Endothelial cell of umbilical vein (primary cell): ENCODE results near the gene RABL3. TPM values are rescaled to one million over a fixed set of nuclear protein-coding genes. Genes with fewer than 3 reads are reported as not detected.

Experiments
- BruUV-seq: library from RNA; stranded (reverse); fragments of 400-500 nt; replicated peaks from 2 replicates; lab custom pipeline; 2021; lab: Mats Ljungman, UMichigan
- CTCF ChIA-PET: fragments of 300-600, 350-600 bp; sonication (Branson Sonifier 250); formaldehyde crosslinking; loops from one replicate; lab custom pipeline; 2021; ENCODE audit warnings: antibody characterized with exemption, inconsistent platforms; lab: Charles Lee
- POLR2A ChIA-PET: fragments of 300-600, 350-600 bp; sonication (Branson Sonifier 250); formaldehyde crosslinking; loops from one replicate; lab custom pipeline; 2021; ENCODE audit warnings: antibody characterized with exemption, inconsistent platforms; lab: Charles Lee
- DNase-seq: peaks from one replicate; pipeline ENCODE4 v3.0.0-alpha.2; 2011; ENCODE audit warnings: low read depth, low spot score
- FAIRE-seq: peaks from 2 replicates; lab custom pipeline; 2011; peaks lifted over from hg19 to GRCh38; lab: Jason Lieb, UNC
- H2AFZ ChIP-seq: 2 replicates; pipeline ENCODE4 v1.6.0; 2012; ENCODE audit warnings: low read depth, low read length, control low read depth, inconsistent platforms
- H3K27ac ChIP-seq: 2 replicates; pipeline ENCODE4 v1.5.1; 2011; ENCODE audit warnings: low read depth, mild to moderate bottlenecking, control low read depth, low read length, moderate library complexity; ENCODE audit not compliant: insufficient read depth
- H3K27me3 ChIP-seq, 2 experiments: 2 replicates each; pipeline versions ENCODE4 v1.6.0 to v1.6.1; 2011; ENCODE audit warnings: low read length in 2 of 2, mixed read lengths in 1 of 2; ENCODE audit not compliant: control insufficient read depth in 2 of 2, insufficient read depth in 2 of 2
- H3K36me3 ChIP-seq, 2 experiments: 2 replicates in 1 of 2; 3 replicates in 1 of 2; pipeline ENCODE4 v1.5.1; 2011; ENCODE audit warnings: low read length in 2 of 2, mild to moderate bottlenecking in 1 of 2, moderate library complexity in 1 of 2; ENCODE audit not compliant: control insufficient read depth in 2 of 2, insufficient read depth in 2 of 2; ENCODE audit errors: extremely low read depth in 1 of 2
- H3K4me1 ChIP-seq: 3 replicates; pipeline ENCODE4 v1.5.1; 2011; ENCODE audit warnings: mild to moderate bottlenecking, low read length; ENCODE audit not compliant: control insufficient read depth, insufficient read depth; ENCODE audit errors: extremely low read depth
- H3K4me2 ChIP-seq: 2 replicates; pipeline ENCODE4 v1.6.1; 2011; ENCODE audit warnings: low read length, control low read depth, mixed read lengths; ENCODE audit not compliant: insufficient read depth
- H3K4me3 ChIP-seq, 3 experiments: fragments of 200-600 bp in 1 of 3; sonication (generic), shearing (Covaris generic) in 1 of 3; replicated peaks in 1 of 3; 2 replicates each; pipeline ENCODE4 v1.5.1; 2011 to 2016; ENCODE audit warnings: control low read depth in 3 of 3, low read length in 3 of 3, mild to moderate bottlenecking in 2 of 3, inconsistent platforms in 1 of 3, low read depth in 1 of 3, moderate library complexity in 1 of 3; ENCODE audit not compliant: insufficient read depth in 1 of 3
- H3K79me2 ChIP-seq: 2 replicates; pipeline ENCODE4 v1.6.0; 2012; ENCODE audit warnings: low read length, inconsistent platforms; ENCODE audit not compliant: control insufficient read depth, insufficient read depth
- H3K9ac ChIP-seq: replicated peaks from 2 replicates; pipeline ENCODE3; 2011; ENCODE audit warnings: low read length, control low read depth; ENCODE audit not compliant: insufficient read depth; ENCODE audit errors: extremely low read depth
- H3K9me1 ChIP-seq: replicated peaks from 3 replicates; pipeline ENCODE4 v1.6.0; 2011; ENCODE audit warnings: mild to moderate bottlenecking, low read length; ENCODE audit not compliant: control insufficient read depth, insufficient read depth; ENCODE audit errors: extremely low read depth
- H3K9me3 ChIP-seq: replicated peaks from 2 replicates; pipeline ENCODE4 v1.5.1; 2012; ENCODE audit warnings: low read length, inconsistent platforms; ENCODE audit not compliant: control insufficient read depth, insufficient read depth
- H4K20me1 ChIP-seq: replicated peaks from 2 replicates; pipeline ENCODE3; 2011; ENCODE audit warnings: mild to moderate bottlenecking, low read length; ENCODE audit not compliant: control insufficient read depth, insufficient read depth; ENCODE audit errors: extremely low read depth
- CTCF ChIP-seq, 2 donors: IDR thresholded peaks; 1 replicate in 1 of 2; 2 replicates in 1 of 2; pipeline ENCODE4 v1.5.1; 2011; ENCODE audit warnings: low read length in 2 of 2, mild to moderate bottlenecking in 2 of 2, moderate library complexity in 2 of 2, control low read depth in 1 of 2, inconsistent platforms in 1 of 2, low read depth in 1 of 2; ENCODE audit not compliant: insufficient read depth in 1 of 2; ENCODE audit errors: extremely low read depth in 1 of 2
- EZH2 ChIP-seq: IDR thresholded peaks from 2 replicates; pipeline ENCODE4 v1.6.1; 2012; ENCODE audit warnings: borderline replicate concordance, low read depth, mild to moderate bottlenecking, moderate library complexity, low read length, inconsistent platforms; ENCODE audit not compliant: severe bottlenecking
- GATA2 ChIP-seq: IDR thresholded peaks from 2 replicates; pipeline ENCODE4 v1.7.0; 2011; ENCODE audit warnings: low read depth, mild to moderate bottlenecking, moderate library complexity, mixed read lengths, low read length; ENCODE audit not compliant: insufficient read length, insufficient read depth
- JUN ChIP-seq: IDR thresholded peaks from 2 replicates; pipeline ENCODE4 v1.6.1; 2011; ENCODE audit warnings: borderline replicate concordance, low read depth; ENCODE audit not compliant: insufficient read length, insufficient read depth
- POLR2A ChIP-seq: IDR thresholded peaks from 2 replicates; pipeline ENCODE4 v1.6.1; 2012; ENCODE audit warnings: low read depth, mild to moderate bottlenecking, control low read depth, low read length
- POLR2AphosphoS5 ChIP-seq: IDR thresholded peaks from 2 replicates; pipeline ENCODE4 v1.6.1; 2012; ENCODE audit warnings: low read depth, mild to moderate bottlenecking, control low read depth, low read length, moderate library complexity; ENCODE audit not compliant: insufficient read depth
- dilution Hi-C: fragments of 300-500 bp; cut with MboI; formaldehyde crosslinking; loops from one replicate; pipeline ENCODE4 v1.15.0; 2019; ENCODE audit warnings: low sequenced_read_pairs; ENCODE audit not compliant: extremely low pct_ligation_motif_present
- intact Hi-C: fragments of 100-400 bp; cut with micrococcal nuclease; formaldehyde crosslinking; loops from one replicate; pipeline ENCODE4 v1.10.0; 2022
- polyA plus RNA-seq, 4 experiments: library from polyadenylated mRNA; depleted of rRNA in 3 of 4; stranded (reverse) in 3 of 4; unstranded in 1 of 4; fragments of >200 nt; gene quantifications; 2 replicates each; pipeline versions ENCODE4 v1.2.1 to v1.2.3, GENCODE V29; 2011 to 2012; ENCODE audit warnings: missing spikeins in 1 of 4
- total RNA-seq: library from RNA; stranded (reverse); gene quantifications from 2 replicates; pipeline ENCODE4 v1.2.3, GENCODE V29; 2021
- TF ChIP-seq, protein P1 (sequence below): IDR thresholded peaks from 2 replicates; pipeline ENCODE4 v1.6.1; 2011; ENCODE audit not compliant: insufficient read depth, insufficient read length

Gene RABL3
- total and polyA plus RNA-seq, 2 donors (not counting 3 experiments of a cell fraction or from before 2014, with no cell fraction given), result 4.3 to 24.9 TPM

- Histone ChIP-seq H3K27ac (no peak overlapping the region), H2AFZ (no peak overlapping the region), H3K4me1 (no peaks in the 10 kb centered on the region), H3K4me2 (no peak overlapping the region), H4K20me1 (no peaks in the 10 kb centered on the region), H3K36me3 (no peaks in the 10 kb centered on the region), H3K4me3 (no peak overlapping the region), H3K9me1 (no peaks in the 10 kb centered on the region), H3K9ac (no peak overlapping the region), H3K9me3 (no peaks in the 10 kb centered on the region), H3K27me3 (no peaks in the 10 kb centered on the region), H3K79me2 (no peaks in the 10 kb centered on the region)
- CTCF ChIA-PET, result no interaction called here
- DNase-seq (no peak), FAIRE-seq (no peak)
- intact Hi-C loops (no loop called here), dilution Hi-C loops (no loop called here)
- no TSS peak for BruUV-seq
- POLR2A ChIA-PET, result no interaction called here
- TF ChIP-seq GATA2 (no peak), CTCF (IDR thresholded peaks at IDR 0.05; ENCODE audit: extremely low read depth in 1 of 2, insufficient read depth in 1 of 2, low read depth in 1 of 2, low read length in 2 of 2) (no peak), JUN (no peak), EZH2 (no peak)
Observed at GRCh38 chr3:120659834-120660233, 82.5 kb downstream of the RABL3 start.

- Histone ChIP-seq H3K79me2 (no peaks in the 10 kb centered on the region), H2AFZ (no peak overlapping the region), H3K27me3 (no peaks in the 10 kb centered on the region), H3K4me1 (no peaks in the 10 kb centered on the region), H3K4me2 (no peak overlapping the region), H3K4me3 (no peak overlapping the region), H3K9me3 (no peaks in the 10 kb centered on the region), H3K9ac (no peak overlapping the region), H4K20me1 (no peaks in the 10 kb centered on the region), H3K27ac (no peak overlapping the region), H3K9me1 (no peaks in the 10 kb centered on the region), H3K36me3 (no peaks in the 10 kb centered on the region)
- ChIA-PET CTCF (no interaction called here), POLR2A (no interaction called here)
- no TSS peak for BruUV-seq
- no peak for FAIRE-seq
- intact Hi-C loops, result no loop called here
- no peak for DNase-seq
- dilution Hi-C loops, result no loop called here
- TF ChIP-seq GATA2 (no peak), POLR2AphosphoS5 (no peak), POLR2A (no peak)
- TF ChIP-seq, protein P1, sequence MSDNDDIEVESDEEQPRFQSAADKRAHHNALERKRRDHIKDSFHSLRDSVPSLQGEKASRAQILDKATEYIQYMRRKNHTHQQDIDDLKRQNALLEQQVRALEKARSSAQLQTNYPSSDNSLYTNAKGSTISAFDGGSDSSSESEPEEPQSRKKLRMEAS, result no peak
Observed at GRCh38 chr3:120659285-120659684, 83.0 kb downstream of the RABL3 start.
